H9 (cell line): ENCODE measurements around the gene RFFL. TPM values are rescaled to one million over a fixed set of nuclear protein-coding genes. Genes with fewer than 3 reads are reported as not detected.

Experiments used
- DNase-seq: peaks from one replicate; pipeline ENCODE4 v3.0.0-alpha.2; 2017
- H2AFZ ChIP-seq: one replicate; pipeline ENCODE4 v1.6.1; 2013; ENCODE audit warnings: mild to moderate bottlenecking, low read length, control low read depth, moderate library complexity
- H2AK5ac ChIP-seq: 2 replicates; pipeline ENCODE4 v1.6.1; 2013; ENCODE audit warnings: low read length, control low read depth, mixed read lengths; ENCODE audit not compliant: insufficient read length
- H2BK120ac ChIP-seq: one replicate; pipeline ENCODE4 v1.6.1; 2013; ENCODE audit warnings: low read depth, mild to moderate bottlenecking, low read length, control low read depth, inconsistent platforms; ENCODE audit not compliant: poor library complexity, severe bottlenecking
- H2BK12ac ChIP-seq: 2 replicates; pipeline ENCODE4 v1.6.1; 2013; ENCODE audit warnings: low read length, control low read depth, mixed read lengths, low read depth; ENCODE audit not compliant: insufficient read length
- H2BK15ac ChIP-seq: 2 replicates; pipeline ENCODE4 v1.6.1; 2013; ENCODE audit warnings: low read depth, low read length, control low read depth
- H2BK20ac ChIP-seq: one replicate; pipeline ENCODE4 v1.6.1; 2013; ENCODE audit warnings: low read depth, mild to moderate bottlenecking, low read length, control low read depth, inconsistent platforms; ENCODE audit not compliant: poor library complexity, severe bottlenecking
- H2BK5ac ChIP-seq: 2 replicates; pipeline ENCODE4 v1.6.1; 2013; ENCODE audit warnings: low read length, control low read depth, mixed read lengths; ENCODE audit not compliant: insufficient read length
- H3K14ac ChIP-seq: 2 replicates; pipeline ENCODE4 v1.6.1; 2013; ENCODE audit warnings: low read length, control low read depth; ENCODE audit not compliant: insufficient read depth
- H3K18ac ChIP-seq: 2 replicates; pipeline ENCODE4 v1.6.1; 2013; ENCODE audit warnings: low read depth, mild to moderate bottlenecking, mixed read lengths, low read length, control low read depth; ENCODE audit not compliant: insufficient read length
- H3K23ac ChIP-seq: 2 replicates; pipeline ENCODE4 v1.6.1; 2013; ENCODE audit warnings: low read length, control low read depth, mixed read lengths, low read depth; ENCODE audit not compliant: insufficient read length
- H3K23me2 ChIP-seq: 2 replicates; pipeline ENCODE4 v1.6.1; 2013; ENCODE audit warnings: low read depth, mild to moderate bottlenecking, mixed read lengths, low read length, control low read depth; ENCODE audit not compliant: insufficient read length, poor library complexity, severe bottlenecking
- H3K27ac ChIP-seq: 2 replicates; pipeline ENCODE4 v1.5.1; 2013; ENCODE audit warnings: low read length, control low read depth, mixed read lengths, low read depth; ENCODE audit not compliant: insufficient read length
- H3K27me3 ChIP-seq: 2 replicates; pipeline ENCODE4 v1.6.1; 2013; ENCODE audit warnings: low read length, control low read depth, inconsistent platforms; ENCODE audit not compliant: insufficient read depth
- H3K4ac ChIP-seq: 2 replicates; pipeline ENCODE4 v1.6.1; 2013; ENCODE audit warnings: low read depth, mild to moderate bottlenecking, control low read depth, inconsistent platforms, low read length, moderate library complexity
- H3K4me1 ChIP-seq: 2 replicates; pipeline ENCODE4 v1.6.1; 2013; ENCODE audit warnings: low read length, control low read depth, inconsistent platforms; ENCODE audit not compliant: insufficient read depth
- H3K4me2 ChIP-seq: 2 replicates; pipeline ENCODE4 v1.6.1; 2013; ENCODE audit warnings: low read length, control low read depth, mixed read lengths; ENCODE audit not compliant: insufficient read length, insufficient read depth
- H3K56ac ChIP-seq: 2 replicates; pipeline ENCODE4 v1.6.1; 2013; ENCODE audit warnings: low read depth, mild to moderate bottlenecking, mixed read lengths, low read length, control low read depth; ENCODE audit not compliant: insufficient read length
- H3K79me1 ChIP-seq: 2 replicates; pipeline ENCODE4 v1.6.1; 2013; ENCODE audit warnings: low read depth, mild to moderate bottlenecking, moderate library complexity, low read length, control low read depth, inconsistent platforms; ENCODE audit not compliant: insufficient read depth, poor library complexity, severe bottlenecking
- H3K79me2 ChIP-seq: 2 replicates; pipeline ENCODE4 v1.6.1; 2013; ENCODE audit warnings: low read length, control low read depth, inconsistent platforms; ENCODE audit not compliant: insufficient read depth
- H3K9ac ChIP-seq: 2 replicates; pipeline ENCODE4 v1.6.1; 2013; ENCODE audit warnings: low read length, control low read depth, mixed read lengths; ENCODE audit not compliant: insufficient read length; ENCODE audit errors: extremely low read depth
- H3K9me3 ChIP-seq: one replicate; pipeline ENCODE4 v1.6.1; 2013; ENCODE audit warnings: low read depth, low read length, inconsistent platforms; ENCODE audit not compliant: control insufficient read depth
- H3T11ph ChIP-seq: one replicate; pipeline ENCODE4 v1.6.1; 2013; ENCODE audit warnings: mild to moderate bottlenecking, low read length, control low read depth, inconsistent platforms
- H4K20me1 ChIP-seq: one replicate; pipeline ENCODE4 v1.6.1; 2013; ENCODE audit not compliant: control insufficient read depth, insufficient read length, insufficient read depth
- H4K5ac ChIP-seq: 2 replicates; pipeline ENCODE4 v1.6.1; 2013; ENCODE audit warnings: low read depth, mild to moderate bottlenecking, mixed read lengths, low read length, control low read depth; ENCODE audit not compliant: insufficient read length
- H4K8ac ChIP-seq: replicated peaks from 2 replicates; pipeline ENCODE4 v1.6.1; 2013; ENCODE audit warnings: low read length, control low read depth, mixed read lengths, low read depth; ENCODE audit not compliant: insufficient read length
- H4K91ac ChIP-seq: 2 replicates; pipeline ENCODE4 v1.6.1; 2013; ENCODE audit warnings: low read depth, mild to moderate bottlenecking, moderate library complexity, mixed read lengths, low read length, control low read depth; ENCODE audit not compliant: insufficient read length
- H3K27ac Mint-ChIP-seq, 3 experiments: 2 replicates in 2 of 3; 3 replicates in 1 of 3; pipeline ENCODE4 v1.8.0; 2020 to 2021; ENCODE audit warnings: mixed read lengths in 3 of 3, mild to moderate bottlenecking in 1 of 3, moderate library complexity in 1 of 3
- H3K27me3 Mint-ChIP-seq: 2 replicates; pipeline ENCODE4 v1.8.0; 2021; ENCODE audit warnings: low read depth, mild to moderate bottlenecking, moderate library complexity, mixed read lengths
- H3K36me3 Mint-ChIP-seq, 3 experiments: 2 replicates in 2 of 3; 3 replicates in 1 of 3; pipeline ENCODE4 v1.8.0; 2020 to 2021; ENCODE audit warnings: low read depth in 3 of 3, mixed read lengths in 3 of 3; ENCODE audit not compliant: insufficient read depth in 1 of 3
- H3K4me1 Mint-ChIP-seq, 2 experiments: 2 replicates each; pipeline ENCODE4 v1.8.0; 2020; ENCODE audit warnings: mixed read lengths in 2 of 2
- H3K4me3 Mint-ChIP-seq, 2 experiments: 2 replicates in 1 of 2; 3 replicates in 1 of 2; pipeline ENCODE4 v1.8.0; 2020 to 2021; ENCODE audit warnings: mild to moderate bottlenecking in 2 of 2, mixed read lengths in 2 of 2, moderate library complexity in 1 of 2
- H3K9me3 Mint-ChIP-seq, 2 experiments: 2 replicates in 1 of 2; 3 replicates in 1 of 2; pipeline ENCODE4 v1.8.0; 2020; ENCODE audit warnings: mild to moderate bottlenecking in 2 of 2, mixed read lengths in 2 of 2, moderate library complexity in 1 of 2
- WGBS: extraction: QIAGEN DNeasy Blood & Tissue Kit; methylation state at CpG from one replicate; pipeline ENCODE4 v1.1.7; 2013; ENCODE audit warnings: missing lambda C conversion rate, low lambda C conversion rate, mixed read lengths; ENCODE audit not compliant: insufficient read length; ENCODE audit errors: extremely low coverage; 5-methylcytosine and 5-hydroxymethylcytosine counted together
- total RNA-seq: library from RNA; stranded (reverse); gene quantifications from 2 replicates; pipeline ENCODE4 v1.2.1, GENCODE V29; 2021
- TF ChIP-seq, protein P1 (sequence below): fragments of 200-600 bp; sonication (generic); conservative IDR thresholded peaks from 3 replicates; pipeline ENCODE4 v1.8.0; 2021; ENCODE audit warnings: antibody characterized with exemption, mild to moderate bottlenecking

Gene RFFL
- total RNA-seq, 1 experiment from 2014 or later, result 21.1 TPM

DNA sequence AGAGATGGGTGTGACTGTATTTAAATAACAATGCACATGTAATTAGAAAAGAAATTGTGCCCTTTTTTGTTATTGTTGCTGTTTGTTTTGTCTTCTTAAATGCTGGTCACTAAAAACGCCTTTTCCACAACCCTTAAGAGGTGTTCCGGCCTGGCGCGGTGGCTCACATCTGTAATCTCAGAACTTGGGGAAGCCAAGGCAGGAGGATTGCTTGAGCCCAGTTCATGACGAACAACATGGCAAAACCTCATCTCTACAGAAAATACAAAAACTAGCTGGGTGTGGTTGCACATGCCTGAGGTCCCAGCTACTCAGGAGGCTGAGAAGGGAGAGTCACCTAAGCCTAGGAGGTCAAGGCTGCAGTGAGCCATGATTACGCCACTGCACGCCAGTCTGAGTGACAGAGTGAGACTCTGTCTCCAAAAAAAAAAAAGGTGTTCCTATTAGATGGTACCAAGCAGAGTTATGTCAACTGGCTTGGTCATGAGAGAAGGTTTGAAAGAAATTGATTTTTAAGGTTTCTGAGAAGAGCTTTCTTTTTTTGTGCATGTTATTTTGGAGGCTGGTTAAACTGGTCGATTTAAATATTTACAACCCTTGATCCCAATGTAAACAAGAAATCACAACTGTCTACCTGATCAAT, 23.5 kb upstream of the RFFL start:
- H3K4ac ChIP-seq, result no peak overlapping the region
- no peaks in the 10 kb centered on the region for H4K20me1 ChIP-seq
- no peak overlapping the region for H3K27ac ChIP-seq
- H2AK5ac ChIP-seq, result no peak overlapping the region
- H2BK120ac ChIP-seq, result no peak overlapping the region
- Mint-ChIP-seq H3K36me3 (no peaks in the 10 kb centered on the region), H3K27ac (no peak overlapping the region; a peak in 1 of 7 replicates), H3K4me3 (peak overlapping the region; percentile 81 to 92), H3K27me3 (no peaks in the 10 kb centered on the region; the same call in 1 of the 2 replicates), H3K9me3 (no peaks in the 10 kb centered on the region), H3K4me1 (peaks cover 55 to 56% of the 10 kb centered on the region in 2 experiments)
- H3K79me2 ChIP-seq, result no peaks in the 10 kb centered on the region; the same call in 1 of the 2 replicates
- H4K8ac ChIP-seq, result no peak overlapping the region
- H3K18ac ChIP-seq, result no peak overlapping the region
- DNase-seq, result no peak
- H3K14ac ChIP-seq, result no peak overlapping the region
- H3K27me3 ChIP-seq, result no peaks in the 10 kb centered on the region
- no peak overlapping the region for H3K56ac ChIP-seq
- no peak overlapping the region for H4K91ac ChIP-seq
- no peak overlapping the region for H2BK5ac ChIP-seq
- no peaks in the 10 kb centered on the region for H3K9me3 ChIP-seq
- H3K4me1 ChIP-seq, result peaks cover 5% of the 10 kb centered on the region; the same call in 1 of the 2 replicates
- TF ChIP-seq, protein P1, sequence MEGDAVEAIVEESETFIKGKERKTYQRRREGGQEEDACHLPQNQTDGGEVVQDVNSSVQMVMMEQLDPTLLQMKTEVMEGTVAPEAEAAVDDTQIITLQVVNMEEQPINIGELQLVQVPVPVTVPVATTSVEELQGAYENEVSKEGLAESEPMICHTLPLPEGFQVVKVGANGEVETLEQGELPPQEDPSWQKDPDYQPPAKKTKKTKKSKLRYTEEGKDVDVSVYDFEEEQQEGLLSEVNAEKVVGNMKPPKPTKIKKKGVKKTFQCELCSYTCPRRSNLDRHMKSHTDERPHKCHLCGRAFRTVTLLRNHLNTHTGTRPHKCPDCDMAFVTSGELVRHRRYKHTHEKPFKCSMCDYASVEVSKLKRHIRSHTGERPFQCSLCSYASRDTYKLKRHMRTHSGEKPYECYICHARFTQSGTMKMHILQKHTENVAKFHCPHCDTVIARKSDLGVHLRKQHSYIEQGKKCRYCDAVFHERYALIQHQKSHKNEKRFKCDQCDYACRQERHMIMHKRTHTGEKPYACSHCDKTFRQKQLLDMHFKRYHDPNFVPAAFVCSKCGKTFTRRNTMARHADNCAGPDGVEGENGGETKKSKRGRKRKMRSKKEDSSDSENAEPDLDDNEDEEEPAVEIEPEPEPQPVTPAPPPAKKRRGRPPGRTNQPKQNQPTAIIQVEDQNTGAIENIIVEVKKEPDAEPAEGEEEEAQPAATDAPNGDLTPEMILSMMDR, result no peak
- no peaks in the 10 kb centered on the region for H3K79me1 ChIP-seq
- no peak overlapping the region for H2BK20ac ChIP-seq
- H4K5ac ChIP-seq, result no peak overlapping the region
- H3K9ac ChIP-seq, result no peak overlapping the region
- no peak overlapping the region for H2AFZ ChIP-seq
- H3T11ph ChIP-seq, result no peak overlapping the region
- no peak overlapping the region for H3K23ac ChIP-seq
- no CpG with 5 or more reads among the region's 8 CpGs for WGBS
- H3K4me2 ChIP-seq, result no peak overlapping the region
- no peak overlapping the region for H2BK12ac ChIP-seq
- H2BK15ac ChIP-seq, result no peak overlapping the region
- peaks cover 15% of the 10 kb centered on the region for H3K23me2 ChIP-seq
